ENCODE measurements around the gene KIF6.

Gene KIF6

DNA sequence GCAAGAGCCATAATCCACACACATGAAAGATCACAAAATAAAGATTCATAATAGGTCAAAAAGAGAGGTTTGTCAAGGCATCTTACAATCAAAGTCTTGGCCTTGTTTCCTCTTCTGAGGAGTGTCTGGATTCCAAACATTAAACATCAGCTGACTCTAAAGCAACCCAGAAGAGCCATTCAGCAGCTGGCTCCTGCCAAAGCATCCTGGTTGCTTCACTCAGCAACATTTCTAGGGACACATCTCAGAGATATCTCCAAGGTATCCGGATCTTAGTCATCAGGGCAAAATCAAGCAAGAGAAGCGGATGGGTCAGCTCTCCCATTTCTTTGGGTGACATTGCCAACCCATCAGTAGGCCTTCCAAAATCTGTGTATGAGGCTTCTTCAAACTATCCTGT, 139.6 kb downstream of the KIF6 start:
- no peak for DNase-seq

DNA sequence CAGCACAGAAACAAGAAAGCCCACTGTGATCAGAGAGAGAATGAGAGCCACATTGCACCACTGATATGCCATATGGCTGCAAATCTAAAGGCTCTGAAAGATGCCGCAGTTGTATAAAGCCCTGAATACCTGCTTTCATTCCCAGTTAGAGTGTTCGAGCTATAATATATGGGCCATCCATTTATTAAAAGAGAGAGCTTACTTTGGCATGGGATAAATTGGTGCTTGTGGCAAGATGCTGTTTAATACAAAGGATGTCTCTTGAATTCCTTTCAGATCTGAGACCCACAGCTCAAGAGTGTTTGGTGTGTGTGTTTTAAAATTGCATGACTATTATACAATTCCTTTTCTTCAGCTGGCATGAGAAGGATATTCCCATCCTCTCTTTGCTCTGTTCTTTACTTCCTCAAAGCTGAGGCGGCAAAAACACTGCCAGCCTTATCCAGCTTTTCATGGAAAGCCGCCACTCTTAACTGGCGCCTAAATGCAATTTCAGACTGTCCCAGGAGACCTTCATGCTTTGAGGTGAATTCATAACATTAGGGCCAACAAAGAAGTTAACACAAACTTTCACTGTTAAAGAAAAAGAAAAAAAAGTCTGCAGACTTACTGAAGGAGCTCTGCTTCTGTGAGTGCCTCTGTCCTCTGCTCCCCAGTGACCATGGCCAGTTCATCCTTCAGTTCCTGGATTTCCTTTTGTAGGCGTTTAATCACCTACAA, 147.6 kb downstream of the KIF6 start:
- DNase-seq, result no peak

DNA sequence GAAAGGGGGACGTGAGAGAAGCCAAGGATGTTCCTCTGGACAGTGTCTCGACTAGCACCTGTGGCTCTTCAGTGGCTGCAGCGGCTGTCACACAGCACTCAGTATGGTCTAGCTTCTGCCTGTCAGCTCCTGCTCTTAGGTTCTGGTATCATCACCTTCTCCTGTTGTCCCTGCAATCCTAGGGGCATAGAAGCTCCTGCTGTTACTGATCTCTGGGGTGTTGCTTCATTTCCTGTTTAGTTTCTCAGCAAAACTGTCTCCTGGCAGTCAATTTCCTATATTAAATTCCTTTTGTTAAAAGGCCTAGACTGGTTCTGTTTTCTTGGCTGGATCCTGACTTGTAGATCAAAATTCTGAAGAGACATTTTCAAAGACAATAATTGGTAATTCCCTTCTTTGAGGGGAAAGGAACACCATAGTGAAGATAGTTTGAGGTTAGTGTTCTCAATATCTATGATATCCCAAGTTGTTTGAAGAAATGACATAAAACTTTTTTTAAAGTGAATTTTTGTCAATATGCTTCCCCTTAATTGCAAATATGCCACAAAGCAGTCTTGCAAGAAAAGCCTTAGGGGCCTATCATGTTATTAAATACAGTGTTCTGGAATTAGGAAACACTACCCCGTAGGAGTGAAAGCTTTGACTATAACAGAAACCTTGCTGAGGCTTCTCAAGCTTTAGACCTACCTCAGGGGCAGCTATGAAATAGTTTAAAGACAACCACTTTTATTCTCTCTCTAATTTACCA, 148.5 kb downstream of the KIF6 start:
- no peak for DNase-seq

DNA sequence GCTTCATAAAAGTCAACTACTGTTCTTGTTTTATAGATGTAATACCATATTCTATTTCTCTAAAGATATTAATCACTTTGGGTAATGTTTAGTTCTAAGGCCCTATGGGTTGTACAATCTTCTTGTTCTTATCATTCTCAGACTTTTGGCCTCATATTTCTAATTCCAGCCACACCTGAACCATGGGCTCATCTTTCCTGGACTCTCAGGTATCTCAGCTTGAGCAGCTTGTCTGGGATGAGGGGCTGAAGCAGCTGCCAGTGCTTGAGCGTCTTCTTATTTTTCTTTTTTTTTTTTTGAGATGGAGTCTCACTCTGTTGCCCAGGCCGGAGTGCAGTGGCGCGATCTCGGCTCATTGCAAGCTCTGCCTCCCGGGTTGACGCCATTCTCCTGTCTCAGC, 150.2 kb downstream of the KIF6 start:
- DNase-seq, result no peak

DNA sequence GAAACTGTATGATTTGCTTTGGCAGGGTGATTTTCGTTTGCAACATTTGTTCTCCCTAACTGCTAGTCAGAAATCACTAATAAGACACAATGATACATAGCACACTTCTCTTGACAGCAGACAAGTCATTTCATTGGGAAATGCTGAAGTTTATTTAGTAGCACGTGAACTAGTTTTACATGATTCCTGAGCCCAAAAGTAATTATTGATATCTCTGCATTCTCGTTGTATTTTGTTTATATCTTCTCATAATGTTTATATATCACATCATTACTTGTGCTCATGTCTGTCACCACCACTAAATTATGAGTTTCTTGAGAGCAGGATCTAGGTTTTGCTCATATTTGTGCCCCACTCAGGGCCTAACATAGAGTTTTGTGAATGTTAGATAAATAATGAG, 151.7 kb downstream of the KIF6 start:
- no peak for DNase-seq

DNA sequence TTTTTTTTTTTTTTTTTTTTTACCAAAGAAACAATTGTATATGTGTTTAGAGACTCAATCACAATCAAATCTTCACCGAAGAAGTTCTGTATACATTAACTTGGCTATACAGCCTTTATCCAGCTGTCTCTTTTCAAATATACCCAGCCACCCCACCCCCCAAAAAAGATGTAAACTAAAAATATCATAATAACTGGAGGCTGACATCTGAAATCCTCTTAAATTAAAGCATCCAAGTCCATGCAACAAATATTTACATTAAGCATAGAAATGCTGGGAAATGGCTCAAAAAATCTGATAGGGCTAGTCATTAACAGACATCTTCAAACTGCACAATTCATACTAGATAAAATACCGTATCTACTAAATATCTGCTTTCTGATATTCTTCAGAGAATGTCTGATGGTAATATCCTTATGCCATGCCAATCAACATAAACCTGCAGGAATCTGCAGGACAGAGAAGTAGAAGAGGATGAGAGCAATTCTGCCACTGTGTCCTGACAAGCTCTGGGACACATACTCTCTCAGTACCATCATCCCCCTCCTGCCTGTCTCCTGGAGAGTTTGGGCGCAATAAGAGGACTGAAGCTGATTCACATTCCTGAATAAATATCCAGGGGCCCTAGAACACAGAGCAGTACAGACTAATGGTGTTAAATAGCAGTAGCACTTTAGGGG, 152.4 kb downstream of the KIF6 start:
- no peak for DNase-seq

DNA sequence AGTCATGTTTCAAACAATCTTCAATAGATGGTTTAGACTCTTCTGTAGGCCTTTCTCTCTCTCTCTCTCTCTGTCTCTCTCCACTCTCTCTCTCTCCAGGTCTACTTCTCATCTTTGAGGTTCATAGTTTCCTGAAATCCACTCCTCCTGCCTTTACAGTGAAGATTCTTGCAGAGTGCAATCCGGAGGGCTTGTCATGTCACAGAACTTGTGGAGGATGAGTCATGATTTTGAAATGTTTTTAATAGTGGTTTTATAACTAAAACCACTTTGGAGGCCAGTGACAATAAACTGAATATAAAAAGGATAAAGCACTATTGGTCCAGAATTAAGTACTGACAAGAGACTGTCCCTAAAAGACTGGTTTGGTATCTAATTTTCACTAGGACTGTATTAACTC, 156.3 kb downstream of the KIF6 start:
- no peak for DNase-seq

DNA sequence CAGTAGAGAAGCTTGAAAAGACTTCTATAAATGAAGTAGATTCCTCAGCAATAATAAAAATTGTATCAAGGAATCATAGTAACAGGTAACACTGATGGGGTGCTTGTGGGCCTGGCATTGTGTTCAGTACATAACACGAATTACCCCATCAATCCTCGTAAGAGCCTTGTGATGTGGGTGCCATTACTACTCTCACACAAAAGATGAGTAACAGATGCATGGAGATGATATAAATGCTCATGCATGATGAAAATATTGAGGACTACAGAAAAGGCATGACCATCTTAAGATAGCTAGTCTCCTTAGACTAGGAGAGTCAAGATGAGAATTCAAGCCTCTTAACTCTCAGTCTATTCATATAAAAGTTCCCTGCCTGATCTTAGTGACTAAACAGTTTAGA, 158.1 kb downstream of the KIF6 start:
- no peak for DNase-seq

DNA sequence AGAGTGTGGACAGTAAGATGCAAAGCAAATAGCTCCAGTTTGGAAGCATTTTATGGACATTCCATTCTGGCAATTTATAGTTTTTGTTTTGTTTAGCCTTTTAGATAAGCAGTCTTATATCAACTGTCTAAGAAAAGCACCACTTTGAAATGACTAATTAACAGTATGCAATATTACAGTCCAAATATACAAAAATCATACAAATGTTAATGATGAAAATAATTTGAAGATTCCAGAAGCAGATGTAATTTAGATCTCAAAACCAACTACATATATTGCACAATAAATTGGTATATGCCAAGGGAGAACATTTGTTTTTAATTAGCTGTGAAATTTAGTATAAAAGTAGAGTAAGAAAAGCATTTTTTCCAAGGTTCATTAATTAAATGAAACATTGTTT, 158.8 kb downstream of the KIF6 start:
- DNase-seq, result no peak

DNA sequence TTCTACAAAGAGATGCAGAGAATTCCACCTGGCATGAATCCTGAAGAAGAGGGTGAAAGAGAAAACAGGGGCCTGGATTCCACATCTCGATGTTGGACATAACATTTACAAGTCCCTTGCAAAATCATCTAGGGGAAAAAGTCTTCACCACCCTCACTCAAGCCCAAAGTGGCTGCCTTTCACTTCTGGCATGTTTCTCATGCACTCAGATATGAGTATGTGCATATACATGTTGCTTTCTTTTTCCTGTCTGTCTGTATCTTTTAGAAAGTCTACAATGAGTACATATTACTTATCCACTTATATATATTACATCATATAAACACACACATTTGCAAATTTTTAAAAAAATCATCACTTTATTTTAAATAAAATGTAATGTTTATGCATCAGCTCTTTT, 159.3 kb downstream of the KIF6 start:
- DNase-seq, result no peak

DNA sequence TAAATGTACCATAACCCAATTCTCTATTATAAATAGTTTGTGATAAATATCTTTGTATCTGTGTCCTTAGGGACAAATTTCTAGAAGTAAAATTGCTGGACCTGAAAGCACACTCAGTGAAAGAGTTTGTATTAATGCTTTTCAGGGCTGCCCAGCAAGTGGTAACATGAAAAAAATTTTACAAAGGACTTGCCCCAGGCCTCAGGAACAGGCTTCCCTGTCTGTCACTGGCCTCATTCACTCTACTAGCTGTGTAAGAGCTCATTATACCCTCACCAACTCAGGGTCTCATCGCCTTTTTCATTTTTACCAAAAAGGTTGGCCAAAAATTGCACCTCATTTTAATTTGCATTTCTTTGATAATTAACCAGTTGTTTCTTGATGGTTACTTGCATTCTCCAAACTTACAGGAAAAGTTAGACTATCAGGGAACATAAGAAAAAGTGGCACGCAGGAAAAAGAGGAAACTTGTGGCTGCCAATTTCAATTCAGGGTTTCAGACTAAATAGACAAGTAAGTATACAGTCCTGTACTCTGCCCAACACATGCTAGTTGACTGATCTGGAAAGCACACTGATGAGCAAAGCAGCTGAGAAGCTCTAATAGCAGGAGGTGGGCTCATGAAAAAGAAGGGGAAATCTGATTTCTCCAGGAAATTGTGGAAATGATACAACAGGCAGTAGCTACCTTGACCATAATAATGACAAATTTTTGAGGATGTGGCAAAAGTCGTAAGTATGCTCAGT, 161.5 kb downstream of the KIF6 start:
- no peak for DNase-seq

DNA sequence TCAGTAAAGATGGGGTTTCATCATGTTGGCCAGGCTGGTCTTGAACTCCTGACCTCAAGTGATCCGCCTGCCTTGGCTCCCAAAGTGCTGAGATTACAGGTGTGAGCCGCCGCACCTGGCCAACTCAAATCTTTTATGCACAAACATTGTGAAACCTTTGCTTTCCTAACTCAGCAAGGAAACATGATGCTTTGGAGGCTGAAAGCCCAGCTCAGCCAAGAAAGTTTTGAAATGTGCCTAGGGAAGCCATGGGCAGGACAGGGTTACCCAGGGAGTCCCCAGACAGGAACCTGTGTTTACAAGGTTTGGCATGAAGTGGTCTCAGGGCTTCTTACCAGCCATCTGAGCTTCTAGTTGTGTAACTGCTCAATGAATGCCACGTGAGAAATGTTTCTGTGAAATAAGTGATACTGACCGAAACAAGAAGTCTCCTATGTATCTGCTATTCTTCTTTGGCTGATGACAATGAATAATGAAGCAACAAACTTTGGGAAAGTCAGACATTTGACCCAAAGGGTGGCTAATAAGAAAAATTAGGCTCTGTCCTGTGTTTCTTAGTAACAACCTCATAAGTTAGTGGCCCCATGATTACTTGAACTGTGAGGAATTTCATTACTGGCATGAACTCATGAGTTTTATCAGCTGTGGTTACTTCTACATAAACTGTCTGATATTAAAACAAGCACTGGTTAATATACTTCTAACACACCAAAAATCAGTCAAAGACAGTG, 163.5 kb downstream of the KIF6 start:
- DNase-seq, result no peak

DNA sequence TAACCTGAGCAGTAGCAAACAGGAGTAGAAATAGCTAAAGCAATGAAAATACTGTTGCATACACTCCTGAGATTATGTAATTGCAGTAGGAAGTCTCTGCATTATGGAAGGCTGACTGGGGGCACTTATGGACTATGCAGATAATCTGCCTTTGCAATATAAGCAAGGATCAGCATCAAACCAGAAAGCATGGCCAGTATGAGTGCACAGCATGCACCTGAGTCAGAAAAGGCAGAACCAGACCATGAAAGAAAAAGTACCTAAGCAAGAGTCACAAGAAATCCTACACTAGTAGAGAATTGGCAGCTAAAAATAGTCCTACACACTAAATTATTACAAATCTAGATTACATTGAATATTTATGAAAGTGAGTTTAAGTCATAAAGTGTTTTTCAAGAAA, 164.3 kb downstream of the KIF6 start:
- no peak for DNase-seq

DNA sequence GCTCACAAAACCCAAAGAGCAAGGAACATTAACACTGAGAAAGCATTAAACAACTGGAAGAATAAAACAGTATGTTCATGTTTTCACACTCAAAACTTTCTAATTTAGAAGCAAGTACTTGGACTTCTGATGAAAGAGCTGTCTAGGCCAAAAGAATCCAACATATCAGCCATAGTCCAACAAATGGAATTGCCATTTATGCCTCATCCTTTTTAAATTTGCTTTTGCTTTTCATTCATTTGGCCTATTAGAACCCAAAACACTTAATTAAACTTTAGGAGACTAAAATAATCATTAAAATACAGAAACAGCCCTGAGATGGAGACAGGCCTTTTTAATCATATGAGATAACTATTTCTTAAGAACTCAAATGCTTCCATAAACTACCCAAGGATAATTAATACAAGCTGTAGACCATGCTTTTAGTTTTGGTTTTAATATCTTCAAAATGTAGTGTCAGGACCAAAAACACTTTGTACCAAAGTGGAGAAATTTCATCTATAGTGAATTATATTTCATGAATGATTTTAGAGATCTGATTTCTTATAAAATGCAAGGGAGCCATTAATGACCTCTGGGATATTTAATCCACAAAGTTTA, 166.5 kb downstream of the KIF6 start:
- no peak for DNase-seq

DNA sequence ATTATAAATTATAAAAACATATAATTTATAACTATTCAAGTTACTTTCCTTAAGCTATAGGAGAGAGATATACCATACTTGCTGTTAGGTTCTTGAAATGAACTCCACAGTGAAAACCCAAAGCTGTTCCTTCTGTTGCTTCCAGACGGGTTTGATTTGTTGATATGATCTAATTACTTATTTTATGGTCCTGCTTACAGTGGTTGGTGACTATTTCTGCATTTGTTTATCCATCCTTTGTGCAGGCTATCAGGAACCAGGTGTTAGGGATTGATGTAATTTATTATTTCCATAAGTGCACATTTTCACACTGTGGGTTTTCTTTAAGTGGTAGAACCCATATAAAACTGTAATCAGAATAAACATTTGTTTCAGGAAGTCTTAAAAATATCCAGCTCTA, 167.1 kb downstream of the KIF6 start:
- DNase-seq, result no peak

DNA sequence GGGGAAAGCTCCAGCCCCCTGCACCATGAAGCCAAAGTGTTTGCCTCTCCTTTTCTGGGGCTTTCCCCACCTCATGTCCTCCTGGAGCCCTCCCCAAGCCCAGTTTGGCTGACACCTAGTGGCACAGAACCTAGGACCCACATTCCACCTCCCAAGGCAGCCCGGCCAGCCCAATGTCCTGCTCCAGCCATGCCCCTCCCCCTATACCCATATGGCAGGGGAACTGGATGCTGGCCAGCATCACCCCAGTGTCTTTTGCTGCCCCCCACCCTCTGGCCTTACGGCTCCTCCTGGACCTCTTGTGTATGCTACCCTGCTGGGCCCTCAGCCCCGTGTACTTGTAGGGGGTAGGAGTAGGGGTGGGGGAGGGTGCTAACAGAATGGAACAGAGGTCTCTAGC, 170.1 kb downstream of the KIF6 start:
- DNase-seq, result no peak

DNA sequence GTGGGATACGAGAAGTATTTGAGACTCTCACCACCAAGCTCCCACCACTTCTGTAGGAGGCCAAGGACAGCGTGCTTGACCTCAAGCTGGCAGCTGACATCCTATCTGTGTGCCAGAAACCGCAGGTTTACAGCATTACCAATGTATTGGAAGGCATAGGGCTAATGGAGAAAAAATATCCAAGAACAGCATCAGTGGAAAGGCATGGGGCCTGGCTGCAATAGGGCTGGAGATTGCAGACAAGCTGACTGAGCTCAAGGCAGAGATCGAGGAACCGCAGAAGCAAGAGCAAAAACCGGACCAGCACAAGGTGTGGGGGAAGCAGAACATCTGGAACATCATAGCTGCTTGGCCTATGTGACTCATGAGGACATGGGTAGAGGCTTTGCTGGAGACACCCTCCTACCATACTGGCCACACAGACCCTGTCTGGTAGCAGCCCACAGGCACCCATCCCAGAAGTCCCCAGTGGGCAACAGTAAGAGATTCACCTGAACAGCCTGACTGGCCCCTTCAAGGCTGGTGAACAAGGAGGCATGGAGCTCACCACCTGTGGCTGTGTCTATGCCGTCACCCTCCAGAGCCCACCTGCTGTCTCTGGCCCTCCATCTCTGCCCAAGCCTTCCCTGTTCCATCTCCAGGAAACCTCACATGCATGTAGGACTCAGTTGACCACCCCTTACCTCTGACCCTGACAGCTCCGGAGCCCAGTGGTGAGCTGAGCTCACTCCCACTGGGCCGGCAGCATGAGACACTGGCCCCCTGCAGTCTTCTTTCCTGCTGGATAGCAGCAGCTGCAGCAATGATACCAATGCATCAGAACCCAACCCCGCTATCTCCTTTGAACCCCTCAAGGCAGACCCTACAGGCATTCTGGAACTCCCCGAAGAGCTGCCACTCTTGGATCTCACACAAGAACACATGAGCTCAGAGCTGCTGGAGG, 171.1 kb downstream of the KIF6 start:
- DNase-seq, result no peak

DNA sequence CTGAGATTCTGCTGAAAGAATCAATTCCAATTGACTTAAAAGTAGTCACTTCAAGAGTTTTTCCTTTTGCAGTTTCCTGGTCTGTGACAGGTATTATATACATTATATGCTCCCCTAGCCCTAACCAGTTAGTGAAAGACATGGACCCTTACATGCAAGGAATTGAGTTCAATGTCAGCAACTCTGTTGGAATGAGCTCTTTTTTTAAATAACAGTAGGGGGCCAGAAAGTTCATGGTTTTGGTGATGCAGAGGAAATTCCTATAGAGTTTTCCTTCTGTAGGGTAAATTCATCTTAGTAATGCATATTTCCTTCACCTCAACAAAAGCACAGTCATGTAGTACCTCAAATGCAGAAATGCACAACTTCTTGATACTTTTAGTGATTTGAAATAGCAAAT, 172.2 kb downstream of the KIF6 start:
- no peak for DNase-seq

DNA sequence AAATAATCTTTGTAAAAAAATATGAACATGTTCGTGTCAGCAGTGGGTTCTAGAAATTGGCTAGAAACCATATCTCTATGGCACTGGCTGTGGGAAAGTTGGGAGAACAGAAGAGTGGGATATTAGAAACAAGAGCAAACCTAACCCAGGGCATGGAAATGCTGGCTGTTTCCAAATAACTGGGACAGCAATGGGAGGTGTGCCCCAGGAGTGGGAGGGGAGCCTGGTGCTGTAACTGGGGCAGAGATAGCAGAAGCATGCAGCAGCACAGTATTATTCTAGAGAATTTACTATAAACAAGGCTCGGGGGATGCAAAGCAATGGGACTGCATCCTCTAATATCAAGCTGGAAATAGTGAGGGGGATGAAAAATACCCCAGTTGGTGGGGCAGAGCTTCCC, 175.0 kb downstream of the KIF6 start:
- no peak for DNase-seq

DNA sequence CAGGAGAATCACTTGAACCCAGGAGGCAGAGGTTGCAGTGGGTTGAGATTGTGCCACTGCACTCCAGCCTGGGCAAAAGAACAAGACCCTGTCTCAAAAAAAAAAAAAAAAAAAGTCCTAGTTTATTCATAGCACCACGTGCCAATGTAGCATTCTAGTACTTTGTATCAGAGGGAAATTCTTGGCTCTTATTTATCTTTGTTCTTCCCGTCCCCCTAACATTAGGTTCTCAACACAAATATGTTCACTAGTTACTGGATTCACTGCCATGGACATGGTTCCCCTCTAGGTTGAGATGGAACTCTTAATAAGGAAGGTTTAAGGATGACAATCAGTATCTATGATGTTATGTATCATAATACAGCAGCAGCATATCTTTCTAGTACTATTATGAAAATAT, 178.5 kb downstream of the KIF6 start:
- no peak for DNase-seq

DNA sequence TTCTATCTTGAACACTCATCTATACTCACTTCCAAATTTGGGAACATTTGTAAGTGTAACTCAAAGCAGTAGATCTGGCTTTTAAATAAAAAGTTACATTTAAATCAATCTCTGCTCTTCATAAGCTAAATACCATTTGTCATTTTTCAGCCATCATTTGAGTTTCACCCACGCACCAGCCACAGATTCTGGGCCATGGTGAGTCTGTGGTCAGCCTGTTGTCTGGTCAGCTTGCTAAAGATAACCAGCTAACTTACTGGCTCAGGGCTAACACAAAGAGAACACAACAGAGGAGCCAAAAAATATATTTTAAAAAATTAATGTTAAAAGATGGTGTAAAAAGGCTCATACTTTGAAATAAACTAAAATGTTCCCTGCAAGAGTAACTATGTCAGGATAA, 181.3 kb downstream of the KIF6 start:
- no peak for DNase-seq
